ENCODE data around the gene TRNP1. TPM values are rescaled to one million over a fixed set of nuclear protein-coding genes. Genes with fewer than 3 reads are reported as not detected.

The TRNP1 gene
- total RNA-seq, 2 donors from 2014 or later, result 14.3 to 21.2 TPM

DNA sequence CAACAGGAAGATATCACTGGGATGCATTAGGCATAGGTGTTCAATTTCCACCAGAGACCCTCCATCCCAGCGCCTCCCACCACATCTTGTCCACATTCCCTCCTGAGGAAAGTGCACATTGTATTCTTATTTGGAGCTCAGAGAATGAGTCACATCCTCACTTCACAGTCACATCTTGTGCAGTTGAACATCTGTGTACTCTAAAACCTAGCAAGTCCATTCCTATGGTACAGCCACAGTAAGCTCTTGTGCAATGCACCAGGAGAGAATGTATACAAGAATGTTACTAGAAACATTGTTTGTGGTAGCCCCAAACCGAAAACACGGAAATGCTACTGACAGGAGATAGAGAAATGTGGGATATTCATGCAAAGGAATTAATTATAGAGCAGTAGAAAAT lies 31.7 kb upstream of the TRNP1 start:
- Histone ChIP-seq H3K9ac (ENCODE audit: extremely low read depth, low read length, poor library complexity, severe bottlenecking) (no peak overlapping the region), H3K27ac (ENCODE audit: low read depth, low read length) (no peak overlapping the region), H3K36me3 (ENCODE audit: control insufficient read depth, insufficient read depth, low read length) (no peaks in the 10 kb centered on the region), H3K4me1 (ENCODE audit: control insufficient read depth, insufficient read depth, low read length) (no peaks in the 10 kb centered on the region), H3K4me3 (ENCODE audit: low read length) (no peak overlapping the region), H3K9me3 (ENCODE audit: control insufficient read depth, low read length) (no peaks in the 10 kb centered on the region), H3K27me3 (ENCODE audit: control insufficient read depth, insufficient read depth, low read length, poor library complexity, severe bottlenecking) (peaks cover 37% of the 10 kb centered on the region)
- Mint-ChIP-seq H3K4me1 (peaks cover 18% of the 10 kb centered on the region), H3K36me3 (ENCODE audit: low read depth) (peaks cover 6% of the 10 kb centered on the region), H3K4me3 (no peak overlapping the region), H3K9me3 (no peaks in the 10 kb centered on the region), H3K27ac (no peak overlapping the region), H3K27me3 (ENCODE audit: insufficient read depth) (peaks cover 1% of the 10 kb centered on the region)
- no peak for TF ChIP-seq CTCF (conservative IDR thresholded peaks at IDR 0.05)
- no peak for DNase-seq
- 85 to 88% methylated on average over 2 to 3 of the region's 3 CpGs for WGBS, 2 experiments (ENCODE audit: insufficient coverage in 1 of 2, insufficient read length in 1 of 2)

GRCh38 chr1:26965213-26965612 lies 28.3 kb upstream of the TRNP1 start:
- peaks cover 1% of the 10 kb centered on the region for H3K27me3 Mint-ChIP-seq (ENCODE audit: insufficient read depth)
- H3K36me3 Mint-ChIP-seq (ENCODE audit: low read depth), result no peaks in the 10 kb centered on the region
- WGBS, 2 experiments (ENCODE audit: insufficient coverage in 1 of 2, insufficient read length in 1 of 2), result 94 to 95% methylated on average over 6 of the region's 6 CpGs
- H3K4me1 ChIP-seq (ENCODE audit: control insufficient read depth, insufficient read depth, low read length), result no peaks in the 10 kb centered on the region
- H3K4me3 Mint-ChIP-seq, result no peak overlapping the region
- no peak overlapping the region for H3K27ac Mint-ChIP-seq
- H3K27me3 ChIP-seq (ENCODE audit: control insufficient read depth, insufficient read depth, low read length, poor library complexity, severe bottlenecking), result peaks cover 21% of the 10 kb centered on the region
- H3K4me1 Mint-ChIP-seq, result peaks cover 11% of the 10 kb centered on the region
- H3K9me3 ChIP-seq (ENCODE audit: control insufficient read depth, low read length), result no peaks in the 10 kb centered on the region
- DNase-seq, result no peak
- no peak overlapping the region for H3K27ac ChIP-seq (ENCODE audit: low read depth, low read length)
- no peak for TF ChIP-seq CTCF (conservative IDR thresholded peaks at IDR 0.05)
- H3K36me3 ChIP-seq (ENCODE audit: control insufficient read depth, insufficient read depth, low read length), result no peaks in the 10 kb centered on the region
- H3K4me3 ChIP-seq (ENCODE audit: low read length), result no peak overlapping the region
- no peak overlapping the region for H3K9ac ChIP-seq (ENCODE audit: extremely low read depth, low read length, poor library complexity, severe bottlenecking)
- no peaks in the 10 kb centered on the region for H3K9me3 Mint-ChIP-seq

GRCh38 chr1:26965628-26966027 lies 27.9 kb upstream of the TRNP1 start:
- no peaks in the 10 kb centered on the region for H3K36me3 ChIP-seq (ENCODE audit: control insufficient read depth, insufficient read depth, low read length)
- Mint-ChIP-seq H3K9me3 (no peaks in the 10 kb centered on the region), H3K36me3 (ENCODE audit: low read depth) (no peaks in the 10 kb centered on the region), H3K4me3 (no peak overlapping the region), H3K27me3 (ENCODE audit: insufficient read depth) (peaks cover 1% of the 10 kb centered on the region), H3K27ac (no peak overlapping the region), H3K4me1 (peaks cover 9% of the 10 kb centered on the region)
- no peak for TF ChIP-seq CTCF (conservative IDR thresholded peaks at IDR 0.05)
- H3K4me1 ChIP-seq (ENCODE audit: control insufficient read depth, insufficient read depth, low read length), result no peaks in the 10 kb centered on the region
- H3K27ac ChIP-seq (ENCODE audit: low read depth, low read length), result no peak overlapping the region
- no peak overlapping the region for H3K9ac ChIP-seq (ENCODE audit: extremely low read depth, low read length, poor library complexity, severe bottlenecking)
- H3K27me3 ChIP-seq (ENCODE audit: control insufficient read depth, insufficient read depth, low read length, poor library complexity, severe bottlenecking), result peaks cover 19% of the 10 kb centered on the region
- H3K9me3 ChIP-seq (ENCODE audit: control insufficient read depth, low read length), result no peaks in the 10 kb centered on the region
- 92 to 94% methylated on average over 6 to 7 of the region's 9 CpGs for WGBS, 2 experiments (ENCODE audit: insufficient coverage in 1 of 2, insufficient read length in 1 of 2)
- no peak for DNase-seq
- no peak overlapping the region for H3K4me3 ChIP-seq (ENCODE audit: low read length)

All from endodermal cell (in vitro differentiated cells).